ENCODE results near the gene GET4. TPM values are rescaled to one million over a fixed set of nuclear protein-coding genes. Genes with fewer than 3 reads are reported as not detected.

GET4 gene
- polyA plus RNA-seq, 3 donors: 20.1 to 36.8 (median 25.5) TPM

DNA sequence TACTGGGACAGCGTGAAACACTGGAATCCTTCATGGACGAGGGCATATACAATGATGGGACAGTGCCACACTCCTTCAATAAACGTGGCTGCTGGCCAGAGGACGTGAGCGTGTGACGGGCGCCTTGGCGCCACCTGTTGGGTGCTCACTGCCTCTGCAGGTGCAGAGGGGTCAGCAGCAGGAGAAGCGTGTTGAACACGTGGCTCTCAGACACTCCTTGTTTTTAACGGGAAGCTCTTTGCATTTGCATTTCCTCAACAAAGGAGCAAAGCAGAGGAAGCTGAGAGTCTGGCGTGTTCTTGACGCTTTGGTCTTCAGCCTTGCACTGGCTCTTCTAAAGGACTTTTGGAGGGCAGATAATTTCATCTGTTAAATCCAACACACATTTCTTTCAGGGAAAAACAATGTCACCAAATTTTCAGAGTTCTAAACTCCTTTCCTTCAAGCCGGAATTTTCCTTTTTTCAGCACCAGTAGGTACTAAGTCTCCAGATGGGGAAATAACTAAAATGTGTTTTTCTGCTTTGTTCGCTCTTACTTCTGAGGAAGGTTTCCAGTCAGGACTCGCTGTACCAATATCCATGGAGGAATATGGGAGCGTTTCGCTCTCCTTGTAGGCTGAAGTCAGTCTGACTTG, 2.9 kb upstream of the GET4 start:
- Histone ChIP-seq H3K27ac (ENCODE audit: low read depth in 1 of 2, low read length in 2 of 2) (peak overlapping the region in 1 of 2 donors; percentile 55), H3K9ac (ENCODE audit: insufficient read depth, low read length, poor library complexity, severe bottlenecking) (no peak overlapping the region), H2AFZ (ENCODE audit: insufficient read depth, low read depth, low read length, poor library complexity, severe bottlenecking) (peak overlapping the region; percentile 13), H3K4me3 (replicated peaks in 1 of 3; ENCODE audit: low read depth in 2 of 3, low read length in 3 of 3) (peak overlapping the region in 1 of 3 experiments; percentile 31), H3K4me1 (ENCODE audit: control insufficient read depth in 1 of 2, insufficient read depth in 2 of 2, low read length in 2 of 2) (peaks cover 26 to 36% of the 10 kb centered on the region in 2 donors), H3K9me3 (replicated peaks in 1 of 2; ENCODE audit: control insufficient read depth in 1 of 2, insufficient read depth in 1 of 2, low read length in 2 of 2) (no peaks in the 10 kb centered on the region), H4K20me1 (ENCODE audit: insufficient read depth, low read length) (peaks cover 14% of the 10 kb centered on the region), H3K36me3 (replicated peaks in 1 of 2; ENCODE audit: control insufficient read depth in 1 of 2, insufficient read depth in 2 of 2, low read length in 2 of 2) (peaks cover 26 to 41% of the 10 kb centered on the region in 2 donors), H3K27me3 (ENCODE audit: control insufficient read depth in 2 of 2, insufficient read depth in 2 of 2, low read length in 2 of 2) (no peaks in the 10 kb centered on the region), H3K4me2 (replicated peaks; ENCODE audit: extremely low read depth, low read length, poor library complexity, severe bottlenecking) (peak overlapping the region; percentile 21), H3K79me2 (ENCODE audit: insufficient read depth, low read length) (peaks cover 17% of the 10 kb centered on the region)
- Mint-ChIP-seq H3K27ac (peak overlapping the region; percentile 81 to 89 (median 87)), H3K36me3 (peaks cover 29 to 58% of the 10 kb centered on the region in 2 donors), H3K4me1 (peaks cover 18% of the 10 kb centered on the region), H3K27me3 (ENCODE audit: low read depth in 3 of 3) (peaks cover 0 to 3% (median 3%) of the 10 kb centered on the region in 3 donors), H3K4me3 (no peak overlapping the region), H3K9me3 (peaks cover 0 to 3% (median 2%) of the 10 kb centered on the region in 7 donors)
- peak; percentile 90 for TF ChIP-seq CTCF (IDR thresholded peaks at IDR 0.05)
- intact Hi-C loops (cut with micrococcal nuclease): loop anchor here (1.0 to 10.0 kb wide), 7 partner anchors 56 to 551 kb away; partner anchors contain the start of gene ZFAND2A (in 1 of the 2)
- whole genome bisulfite sequencing (ENCODE audit: insufficient coverage): 7% methylated on average over 12 of the region's 18 CpGs
- DNase-seq: peak; percentile 85 to 89 (median 88)

DNA sequence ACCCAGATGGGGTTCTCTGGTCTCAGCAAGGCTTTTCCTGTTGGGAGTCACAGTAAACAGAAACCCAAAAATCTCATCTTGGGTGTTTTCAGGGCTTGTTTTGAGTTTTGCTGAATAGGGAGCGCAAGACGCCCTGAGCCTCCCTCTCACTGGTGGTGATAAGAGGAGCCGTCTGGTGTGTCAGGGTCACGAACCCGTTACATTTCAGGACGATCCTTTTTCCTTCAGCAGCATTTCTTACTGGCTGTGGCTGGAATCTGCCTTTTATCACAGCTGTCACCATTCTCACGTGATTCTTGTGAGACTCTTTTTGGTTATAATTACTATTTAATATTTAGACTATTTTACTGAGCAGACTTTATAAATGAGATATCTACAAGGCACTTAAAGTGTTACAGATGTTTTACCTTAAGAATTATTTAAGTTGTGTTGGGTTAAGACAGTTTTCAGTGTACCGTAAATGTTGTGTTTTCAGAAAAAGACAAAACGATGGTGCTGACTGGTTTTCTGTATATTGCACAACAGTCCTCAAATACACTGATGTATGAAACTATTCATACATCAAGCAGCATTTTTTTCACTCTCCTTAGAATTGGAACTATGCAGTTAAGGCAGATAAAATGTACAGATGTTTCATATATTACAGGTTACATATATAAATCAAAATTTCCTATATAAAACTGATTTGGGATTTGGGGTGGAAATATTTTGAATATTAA, 2.2 kb upstream of the GET4 start:
- Histone ChIP-seq H3K27ac (ENCODE audit: low read depth in 1 of 2, low read length in 2 of 2) (peak overlapping the region in 1 of 2 donors; percentile 55), H3K9ac (ENCODE audit: insufficient read depth, low read length, poor library complexity, severe bottlenecking) (no peak overlapping the region), H3K79me2 (ENCODE audit: insufficient read depth, low read length) (peaks cover 24% of the 10 kb centered on the region), H3K27me3 (ENCODE audit: control insufficient read depth in 2 of 2, insufficient read depth in 2 of 2, low read length in 2 of 2) (no peaks in the 10 kb centered on the region), H4K20me1 (ENCODE audit: insufficient read depth, low read length) (peaks cover 21% of the 10 kb centered on the region), H3K36me3 (replicated peaks in 1 of 2; ENCODE audit: control insufficient read depth in 1 of 2, insufficient read depth in 2 of 2, low read length in 2 of 2) (peaks cover 23 to 41% of the 10 kb centered on the region in 2 donors), H3K4me3 (replicated peaks in 1 of 3; ENCODE audit: low read depth in 2 of 3, low read length in 3 of 3) (peak overlapping the region in 1 of 3 experiments; percentile 31), H3K9me3 (replicated peaks in 1 of 2; ENCODE audit: control insufficient read depth in 1 of 2, insufficient read depth in 1 of 2, low read length in 2 of 2) (no peaks in the 10 kb centered on the region), H3K4me1 (ENCODE audit: control insufficient read depth in 1 of 2, insufficient read depth in 2 of 2, low read length in 2 of 2) (peaks cover 30 to 43% of the 10 kb centered on the region in 2 donors), H3K4me2 (replicated peaks; ENCODE audit: extremely low read depth, low read length, poor library complexity, severe bottlenecking) (peak overlapping the region; percentile 21), H2AFZ (ENCODE audit: insufficient read depth, low read depth, low read length, poor library complexity, severe bottlenecking) (no peak overlapping the region)
- Mint-ChIP-seq H3K9me3 (peaks cover 0 to 3% (median 2%) of the 10 kb centered on the region in 7 donors), H3K4me1 (peaks cover 22% of the 10 kb centered on the region), H3K27ac (peak overlapping the region in 6 of 7 donors; percentile 81 to 89 (median 87)), H3K36me3 (peaks cover 28 to 58% of the 10 kb centered on the region in 2 donors), H3K27me3 (ENCODE audit: low read depth in 3 of 3) (peaks cover 0 to 3% (median 3%) of the 10 kb centered on the region in 3 donors), H3K4me3 (no peak overlapping the region)
- intact Hi-C loops (cut with micrococcal nuclease): loop anchor here (5.0 to 10.0 kb wide), 5 partner anchors 57 to 552 kb away; partner anchors contain the start of gene ZFAND2A (in 1 of the 2)
- DNase-seq: no peak
- WGBS (ENCODE audit: insufficient coverage): 100% methylated on average over 1 of the region's 9 CpGs
- no peak for TF ChIP-seq CTCF (IDR thresholded peaks at IDR 0.05)
